ENCODE measurements around the gene OR51F1.
"Not testable (repeated sequence)": the region's sequence is repeated elsewhere in the genome, so short reads cannot be mapped to it uniquely, and the experiment has no call there.

OR51F1 gene

DNA sequence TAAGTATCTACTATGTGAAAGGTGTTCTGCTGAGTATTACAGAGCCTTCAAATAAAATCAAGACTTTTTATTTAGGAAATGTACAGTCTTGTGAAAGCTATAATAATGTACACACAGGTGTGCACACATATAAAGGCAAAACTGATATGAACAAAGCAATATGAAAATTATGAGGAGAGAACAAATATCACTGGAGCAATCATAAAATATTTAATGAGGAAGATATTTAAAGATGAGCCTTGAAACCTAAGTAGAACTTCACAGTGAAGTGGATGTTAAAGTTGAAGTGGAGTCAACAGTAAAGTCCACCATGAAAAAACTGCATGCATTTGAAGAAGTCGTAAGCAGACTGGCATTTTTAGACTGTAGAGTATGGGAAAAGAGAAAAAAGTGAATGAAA is 18.5 kb downstream of the OR51F1 start:
- no peak overlapping the region for H3K27ac ChIP-seq (ENCODE audit: low read depth, low read length)
- no peak overlapping the region for H4K8ac ChIP-seq (ENCODE audit: low read depth, low read length)
- no peaks in the 10 kb centered on the region for H3K4me1 ChIP-seq (ENCODE audit: control insufficient read depth, low read depth, low read length)
- no peaks in the 10 kb centered on the region for H3K79me1 ChIP-seq (ENCODE audit: low read length)
- H3K4me3 ChIP-seq (ENCODE audit: low read length) = no peak overlapping the region
- no peak overlapping the region for H2BK15ac ChIP-seq (replicated peaks; ENCODE audit: low read depth)
- no peak overlapping the region for H3K23ac ChIP-seq (ENCODE audit: low read length)
- no peak overlapping the region for H2BK120ac ChIP-seq (ENCODE audit: low read depth, low read length)
- H3K27me3 ChIP-seq (ENCODE audit: insufficient read depth, low read length, poor library complexity) = no peaks in the 10 kb centered on the region
- no peak overlapping the region for H3K9ac ChIP-seq (ENCODE audit: low read length)
- no peak overlapping the region for H3K56ac ChIP-seq (ENCODE audit: low read length)
- no peak overlapping the region for H4K5ac ChIP-seq (ENCODE audit: low read length)
- H2BK5ac ChIP-seq (ENCODE audit: low read length) = no peak overlapping the region
- DNase-seq = no peak
- WGBS (ENCODE audit: extremely low coverage, insufficient coverage, low lambda C conversion rate) = no CpG with 5 or more reads among the region's 1 CpG
- no peaks in the 10 kb centered on the region for H3K36me3 ChIP-seq (ENCODE audit: control insufficient read depth, insufficient read depth, low read length)
- H3K18ac ChIP-seq (ENCODE audit: low read length) = no peak overlapping the region
- H3K4me2 ChIP-seq (ENCODE audit: low read length) = no peak overlapping the region
- H3K4ac ChIP-seq (ENCODE audit: low read depth, low read length) = no peak overlapping the region
- H2AK5ac ChIP-seq (ENCODE audit: low read length) = no peak overlapping the region
- no peaks in the 10 kb centered on the region for H3K79me2 ChIP-seq (ENCODE audit: control insufficient read depth, insufficient read depth, low read length)

DNA sequence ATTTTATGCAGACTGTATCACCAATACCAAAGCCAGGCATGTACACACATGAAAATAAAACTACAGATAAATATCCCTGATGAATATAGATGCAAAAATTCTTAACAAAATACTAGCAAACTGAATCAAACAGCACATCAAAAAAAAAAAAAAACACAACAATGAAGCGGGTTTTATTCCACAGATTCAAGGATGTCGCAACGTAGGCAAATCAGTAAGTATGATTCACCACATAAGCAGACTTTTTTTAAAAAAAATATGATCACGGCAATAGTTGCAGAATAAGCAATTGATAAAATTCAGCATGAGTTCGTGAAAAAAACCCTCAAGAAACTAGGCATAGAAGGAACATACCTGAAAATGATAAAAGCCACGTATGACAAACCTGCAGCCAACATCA is 21.3 kb downstream of the OR51F1 start:
- H3K9ac ChIP-seq (ENCODE audit: low read length) = no peak overlapping the region
- no peaks in the 10 kb centered on the region for H3K79me1 ChIP-seq (ENCODE audit: low read length)
- H4K5ac ChIP-seq (ENCODE audit: low read length) = no peak overlapping the region

DNA sequence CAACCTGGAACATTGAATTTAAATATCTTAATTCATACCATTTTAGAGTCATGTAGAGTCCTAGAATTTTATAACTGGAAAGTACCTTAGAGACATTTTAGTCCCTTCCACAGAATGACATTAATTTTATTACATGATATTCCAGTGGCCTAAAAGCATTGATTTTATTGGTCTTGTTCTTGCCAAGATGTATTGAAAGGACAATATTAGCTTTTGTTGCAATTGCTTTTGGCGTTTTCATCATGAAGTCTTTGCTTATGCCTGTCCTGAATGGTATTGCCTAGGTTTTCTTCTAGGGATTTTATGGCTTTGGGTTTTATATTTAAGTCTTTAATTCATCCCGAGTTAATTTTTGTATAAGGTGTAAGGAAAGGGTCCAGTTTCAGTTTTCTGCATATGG is 29.0 kb downstream of the OR51F1 start:
- Histone ChIP-seq H3K4me2 (ENCODE audit: low read length) (no peak overlapping the region), H3K27me3 (ENCODE audit: insufficient read depth, low read length, poor library complexity) (no peaks in the 10 kb centered on the region), H3K79me2 (ENCODE audit: control insufficient read depth, insufficient read depth, low read length) (no peaks in the 10 kb centered on the region), H2BK5ac (ENCODE audit: low read length) (no peak overlapping the region), H3K23ac (ENCODE audit: low read length) (no peak overlapping the region), H3K79me1 (ENCODE audit: low read length) (no peaks in the 10 kb centered on the region), H2BK120ac (ENCODE audit: low read depth, low read length) (no peak overlapping the region), H3K4me1 (ENCODE audit: control insufficient read depth, low read depth, low read length) (no peaks in the 10 kb centered on the region), H3K27ac (ENCODE audit: low read depth, low read length) (no peak overlapping the region), H3K18ac (ENCODE audit: low read length) (no peak overlapping the region), H3K36me3 (ENCODE audit: control insufficient read depth, insufficient read depth, low read length) (no peaks in the 10 kb centered on the region), H3K4ac (ENCODE audit: low read depth, low read length) (no peak overlapping the region), H3K9ac (ENCODE audit: low read length) (no peak overlapping the region), H2AK5ac (ENCODE audit: low read length) (no peak overlapping the region), H4K8ac (ENCODE audit: low read depth, low read length) (no peak overlapping the region), H2BK15ac (replicated peaks; ENCODE audit: low read depth) (no peak overlapping the region), H3K4me3 (ENCODE audit: low read length) (no peak overlapping the region), H3K56ac (ENCODE audit: low read length) (no peak overlapping the region), H4K5ac (ENCODE audit: low read length) (no peak overlapping the region)
- no peak for DNase-seq
- no CpG with 5 or more reads among the region's 2 CpGs for WGBS (ENCODE audit: extremely low coverage, insufficient coverage, low lambda C conversion rate)

More for the DNA sequence above, 21.3 kb downstream of the OR51F1 start:
- Histone ChIP-seq H3K4me3 (ENCODE audit: low read length) (no peak overlapping the region), H3K36me3 (ENCODE audit: control insufficient read depth, insufficient read depth, low read length) (no peaks in the 10 kb centered on the region), H3K4me1 (ENCODE audit: control insufficient read depth, low read depth, low read length) (no peaks in the 10 kb centered on the region), H3K27ac (ENCODE audit: low read depth, low read length) (no peak overlapping the region), H2BK5ac (ENCODE audit: low read length) (no peak overlapping the region), H3K18ac (ENCODE audit: low read length) (no peak overlapping the region), H3K79me2 (ENCODE audit: control insufficient read depth, insufficient read depth, low read length) (no peaks in the 10 kb centered on the region), H3K4ac (ENCODE audit: low read depth, low read length) (no peak overlapping the region), H4K8ac (ENCODE audit: low read depth, low read length) (no peak overlapping the region), H3K56ac (ENCODE audit: low read length) (no peak overlapping the region), H3K23ac (ENCODE audit: low read length) (no peak overlapping the region), H2AK5ac (ENCODE audit: low read length) (no peak overlapping the region), H2BK120ac (ENCODE audit: low read depth, low read length) (no peak overlapping the region), H3K4me2 (ENCODE audit: low read length) (no peak overlapping the region), H2BK15ac (replicated peaks; ENCODE audit: low read depth) (no peak overlapping the region), H3K27me3 (ENCODE audit: insufficient read depth, low read length, poor library complexity) (no peaks in the 10 kb centered on the region)
- DNase-seq = no peak
- WGBS (ENCODE audit: extremely low coverage, insufficient coverage, low lambda C conversion rate) = no CpG with 5 or more reads among the region's 6 CpGs

DNA sequence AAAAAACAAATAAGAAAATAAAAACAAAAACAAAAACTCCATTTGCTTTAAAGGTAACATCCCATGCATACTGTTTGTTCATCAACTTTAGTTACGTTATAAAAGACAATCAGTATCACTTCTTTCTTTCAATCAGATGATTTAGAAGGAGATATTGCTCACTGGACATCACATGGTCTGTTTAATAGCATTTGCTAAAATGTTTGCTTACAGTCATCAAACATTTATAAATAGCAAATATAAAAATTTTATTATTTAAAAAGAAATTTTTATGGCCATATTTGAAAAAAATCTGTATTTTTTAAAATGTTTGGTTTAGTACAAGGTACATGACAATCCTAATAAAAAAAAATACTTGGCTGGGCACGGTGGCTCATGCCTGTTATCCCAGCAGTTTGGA is 42.6 kb downstream of the OR51F1 start:
- Histone ChIP-seq H3K4ac (ENCODE audit: low read depth, low read length) (no peak overlapping the region), H3K4me1 (ENCODE audit: control insufficient read depth, low read depth, low read length) (no peaks in the 10 kb centered on the region), H3K27me3 (ENCODE audit: insufficient read depth, low read length, poor library complexity) (no peaks in the 10 kb centered on the region), H3K36me3 (ENCODE audit: control insufficient read depth, insufficient read depth, low read length) (no peaks in the 10 kb centered on the region), H3K18ac (ENCODE audit: low read length) (no peak overlapping the region), H2BK15ac (replicated peaks; ENCODE audit: low read depth) (no peak overlapping the region), H4K5ac (ENCODE audit: low read length) (no peak overlapping the region), H2BK5ac (ENCODE audit: low read length) (no peak overlapping the region), H3K27ac (ENCODE audit: low read depth, low read length) (no peak overlapping the region), H2AK5ac (ENCODE audit: low read length) (no peak overlapping the region), H3K79me2 (ENCODE audit: control insufficient read depth, insufficient read depth, low read length) (no peaks in the 10 kb centered on the region), H3K4me2 (ENCODE audit: low read length) (no peak overlapping the region), H3K56ac (ENCODE audit: low read length) (no peak overlapping the region), H3K4me3 (ENCODE audit: low read length) (no peak overlapping the region), H3K79me1 (ENCODE audit: low read length) (no peaks in the 10 kb centered on the region), H3K9ac (ENCODE audit: low read length) (no peak overlapping the region), H3K23ac (ENCODE audit: low read length) (no peak overlapping the region), H2BK120ac (ENCODE audit: low read depth, low read length) (no peak overlapping the region), H4K8ac (ENCODE audit: low read depth, low read length) (no peak overlapping the region)
- no peak for DNase-seq
- WGBS (ENCODE audit: extremely low coverage, insufficient coverage, low lambda C conversion rate) = no CpG with 5 or more reads among the region's 2 CpGs

DNA sequence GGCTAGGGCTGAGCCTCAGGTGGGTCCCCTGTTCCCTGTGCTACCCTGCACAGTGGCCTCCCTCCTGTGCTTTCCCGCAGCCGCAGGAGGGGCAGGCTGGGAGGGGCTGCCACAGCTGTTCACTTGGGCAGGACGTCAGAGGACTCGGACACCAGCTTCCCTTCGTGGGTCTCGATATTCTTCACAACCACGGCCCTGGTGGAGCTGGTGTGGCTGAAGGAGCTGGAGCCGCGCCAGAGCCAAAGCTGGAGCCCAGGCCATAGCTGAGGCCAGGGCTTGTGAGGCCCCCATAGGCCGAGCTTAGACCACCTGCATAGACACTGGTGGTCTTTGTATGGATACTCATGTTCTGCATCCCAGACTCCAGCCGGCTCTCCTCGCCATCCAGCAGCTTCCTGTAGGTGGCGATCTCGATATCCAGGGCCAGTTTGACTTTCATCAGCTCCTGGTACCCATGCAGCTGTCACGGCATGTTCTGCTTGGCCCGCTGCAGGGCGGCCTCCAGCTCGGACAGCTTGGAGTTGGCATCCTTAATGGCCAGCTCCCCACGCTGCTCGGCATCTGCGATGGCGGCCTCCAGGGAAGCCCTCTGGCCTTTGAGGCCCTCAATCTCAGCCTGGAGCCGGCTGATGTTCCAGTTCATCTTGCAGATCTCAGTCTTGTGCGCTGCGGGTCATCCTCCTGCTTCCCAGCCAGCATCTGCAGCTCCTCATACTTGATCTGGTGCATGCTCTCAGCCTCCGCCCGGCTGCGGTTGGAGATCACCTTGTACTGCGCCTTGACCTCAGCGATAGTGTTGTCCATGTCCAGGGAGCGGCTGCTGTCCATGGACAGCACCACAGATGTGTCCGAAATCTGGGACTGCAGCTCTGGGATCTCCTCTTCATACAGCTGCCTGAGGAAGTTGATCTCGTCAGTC is 46.9 kb downstream of the OR51F1 start:
- not testable (repeated sequence) for H2BK5ac ChIP-seq (ENCODE audit: low read length); H2BK15ac ChIP-seq (replicated peaks; ENCODE audit: low read depth); H3K9ac ChIP-seq (ENCODE audit: low read length); H3K27ac ChIP-seq (ENCODE audit: low read depth, low read length); H3K4me1 ChIP-seq (ENCODE audit: control insufficient read depth, low read depth, low read length); H3K79me1 ChIP-seq (ENCODE audit: low read length); H3K4me3 ChIP-seq (ENCODE audit: low read length); H2AK5ac ChIP-seq (ENCODE audit: low read length); H2BK120ac ChIP-seq (ENCODE audit: low read depth, low read length); H3K4ac ChIP-seq (ENCODE audit: low read depth, low read length); H3K79me2 ChIP-seq (ENCODE audit: control insufficient read depth, insufficient read depth, low read length); H3K4me2 ChIP-seq (ENCODE audit: low read length); H4K5ac ChIP-seq (ENCODE audit: low read length); H3K36me3 ChIP-seq (ENCODE audit: control insufficient read depth, insufficient read depth, low read length); H3K18ac ChIP-seq (ENCODE audit: low read length); H3K56ac ChIP-seq (ENCODE audit: low read length); H4K8ac ChIP-seq (ENCODE audit: low read depth, low read length); H3K27me3 ChIP-seq (ENCODE audit: insufficient read depth, low read length, poor library complexity); H3K23ac ChIP-seq (ENCODE audit: low read length)
- no CpG with 5 or more reads among the region's 33 CpGs for WGBS (ENCODE audit: extremely low coverage, insufficient coverage, low lambda C conversion rate)
- peak; percentile 42 for DNase-seq
